Left lobe of liver (tissue), 2 donors: ENCODE measurements around the gene GRAMD1A. TPM values are rescaled to one million over a fixed set of nuclear protein-coding genes. Genes with fewer than 3 reads are reported as not detected.
"Not testable (repeated sequence)": the region's sequence is repeated elsewhere in the genome, so short reads cannot be mapped to it uniquely, and the experiment has no call there.

Experiments
- ATAC-seq: fragments of 200-7000 bp; cut with Tn5 transposase; one replicate; pipeline ENCODE4 v1.9.1; 2020; ENCODE audit warnings: mild to moderate bottlenecking, moderate library complexity
- DNase-seq: peaks from one replicate; pipeline ENCODE4 v3.0.0-alpha.2; 2020; ENCODE audit warnings: low spot score
- total RNA-seq: library from RNA; stranded (reverse); gene quantifications from one replicate; pipeline ENCODE4 v1.2.1, GENCODE V29; 2021
- donor health status: DM: no; HTN: no; CAD: no; lungs with moderate emphysema.
- donor health status: DM: no; HTN: yes; CAD: no.

The GRAMD1A gene
- total RNA-seq, 1 donor from 2014 or later = 17.8 TPM

GRCh38 chr19:35051268-35051667, 51.1 kb downstream of the GRAMD1A start:
- not testable (repeated sequence) for ATAC-seq, DNase-seq

- no peak for ATAC-seq
- no peak for DNase-seq
Observed at GRCh38 chr19:35051796-35052195, 51.7 kb downstream of the GRAMD1A start.

- no peak for ATAC-seq
- DNase-seq = no peak
Observed at GRCh38 chr19:35052599-35053190, 52.6 kb downstream of the GRAMD1A start.

- ATAC-seq (no peak), DNase-seq (no peak)
Observed at GRCh38 chr19:35053667-35054293, 53.7 kb downstream of the GRAMD1A start.

- ATAC-seq (no peak), DNase-seq (no peak)
Observed at GRCh38 chr19:35054626-35055025, 54.5 kb downstream of the GRAMD1A start.

GRCh38 chr19:35055715-35056179, 55.6 kb downstream of the GRAMD1A start:
- peak; percentile 42 for ATAC-seq

GRCh38 chr19:35056513-35057063, 56.5 kb downstream of the GRAMD1A start:
- no peak for DNase-seq
- no peak for ATAC-seq

More at GRCh38 chr19:35055715-35056179, 55.6 kb downstream of the GRAMD1A start:
- no peak for DNase-seq

GRCh38 chr19:35058370-35058769, 58.2 kb downstream of the GRAMD1A start:
- ATAC-seq (no peak), DNase-seq (no peak)

GRCh38 chr19:35059006-35059798, 59.1 kb downstream of the GRAMD1A start:
- DNase-seq (no peak), ATAC-seq (peak; percentile 7)

- DNase-seq (no peak), ATAC-seq (peak; percentile 8)
Observed at GRCh38 chr19:35059799-35060091, 59.6 kb downstream of the GRAMD1A start.

GRCh38 chr19:35060160-35060855, 60.2 kb downstream of the GRAMD1A start:
- DNase-seq (no peak), ATAC-seq (peak; percentile 19)

GRCh38 chr19:35061583-35062373, 61.7 kb downstream of the GRAMD1A start:
- no peak for ATAC-seq

GRCh38 chr19:35062942-35063341, 62.8 kb downstream of the GRAMD1A start:
- ATAC-seq = no peak
- DNase-seq = no peak

More at GRCh38 chr19:35061583-35062373, 61.7 kb downstream of the GRAMD1A start:
- no peak for DNase-seq

- no peak for ATAC-seq
Observed at GRCh38 chr19:35063940-35064818, 64.1 kb downstream of the GRAMD1A start.

GRCh38 chr19:35065574-35065973, 65.5 kb downstream of the GRAMD1A start:
- no peak for ATAC-seq
- no peak for DNase-seq

More at GRCh38 chr19:35063940-35064818, 64.1 kb downstream of the GRAMD1A start:
- no peak for DNase-seq

GRCh38 chr19:35066121-35066520, 66.0 kb downstream of the GRAMD1A start:
- DNase-seq (no peak), ATAC-seq (peak; percentile 1)

- ATAC-seq = peak; percentile 83
- peak; percentile 90 for DNase-seq
Observed at GRCh38 chr19:35066691-35067563, 66.8 kb downstream of the GRAMD1A start.
